K562 (cell line): Measurements from ENCODE around the gene ZNF672. TPM values are rescaled to one million over a fixed set of nuclear protein-coding genes. Genes with fewer than 3 reads are reported as not detected.

Source experiments
- BRF1 ChIP-seq: IDR thresholded peaks from 3 replicates; pipeline ENCODE4 v1.6.1; 2011; ENCODE audit warnings: borderline replicate concordance, mild to moderate bottlenecking; ENCODE audit not compliant: insufficient read length; ENCODE audit errors: extremely low read depth
- C11orf30 ChIP-seq: fragments of 450-650 bp; IDR thresholded peaks from 2 replicates; pipeline ENCODE4 v1.6.1; 2016; ENCODE audit warnings: low read depth, mild to moderate bottlenecking
- CHD4 ChIP-seq: fragments of 200-600 bp; sonication (generic); IDR thresholded peaks from 3 replicates; pipeline ENCODE4 v1.6.1; 2012; ENCODE audit warnings: low read depth, mild to moderate bottlenecking, mixed read lengths, low read length, inconsistent platforms; ENCODE audit not compliant: insufficient read depth, insufficient replicate concordance, poor library complexity, severe bottlenecking
- ESRRB ChIP-seq: fragments of 250-450 bp; sonication (Bioruptor Pico); IDR thresholded peaks from 2 replicates; pipeline ENCODE4 v1.5.0; 2020; ENCODE audit warnings: mild to moderate bottlenecking, moderate library complexity, borderline replicate concordance
- ETV5 ChIP-seq: sonication (generic); formaldehyde crosslinking; IDR thresholded peaks from 2 replicates; pipeline ENCODE4 v1.4.0; 2020; ENCODE audit warnings: low read depth, mild to moderate bottlenecking, missing genetic modification reagents
- GTF2F1 ChIP-seq: IDR thresholded peaks from 2 replicates; pipeline ENCODE4 v1.6.1; 2011; ENCODE audit warnings: low read depth, low read length, improper control_type of control experiment
- HIVEP1 ChIP-seq: fragments of 250-450 bp; sonication (Bioruptor Pico); IDR thresholded peaks from 2 replicates; pipeline ENCODE4 v1.4.0; 2020; ENCODE audit warnings: mild to moderate bottlenecking
- MAZ ChIP-seq, 2 experiments: fragments of 450-650 bp in 1 of 2; sonication (generic) in 1 of 2; formaldehyde crosslinking; IDR thresholded peaks in 1 of 2; conservative IDR thresholded peaks in 1 of 2; 2 replicates each; pipeline versions ENCODE4 v1.4.0 to v1.5.0; 2020; ENCODE audit warnings: mild to moderate bottlenecking in 1 of 2, missing genetic modification reagents in 1 of 2
- MBD1 ChIP-seq: fragments of 250-450 bp; sonication (Bioruptor Pico); IDR thresholded peaks from 2 replicates; pipeline ENCODE4 v1.8.0; 2022; ENCODE audit warnings: inconsistent platforms
- MCM2 ChIP-seq: fragments of 450-650 bp; IDR thresholded peaks from 2 replicates; pipeline ENCODE4 v1.6.1; 2017; ENCODE audit warnings: low read depth, mild to moderate bottlenecking
- MCM5 ChIP-seq: fragments of 450-650 bp; IDR thresholded peaks from 2 replicates; pipeline ENCODE4 v1.6.1; 2016; ENCODE audit warnings: low read depth
- MTA1 ChIP-seq: fragments of 450-650 bp; IDR thresholded peaks from 2 replicates; pipeline ENCODE4 v1.6.1; 2017; ENCODE audit warnings: borderline replicate concordance
- NCOA6 ChIP-seq: fragments of 450-650 bp; IDR thresholded peaks from 2 replicates; pipeline ENCODE4 v1.6.1; 2017; ENCODE audit warnings: mild to moderate bottlenecking
- PYGO2 ChIP-seq: fragments of 450-650 bp; IDR thresholded peaks from 2 replicates; pipeline ENCODE4 v1.6.1; 2016; ENCODE audit warnings: mild to moderate bottlenecking, missing genetic modification characterization, moderate library complexity, missing compliant biosample characterization
- RFX7 ChIP-seq: fragments of 250-450 bp; sonication (Bioruptor Pico); IDR thresholded peaks from 2 replicates; pipeline ENCODE4 v1.5.1; 2021; ENCODE audit warnings: mild to moderate bottlenecking
- STAT5A ChIP-seq: IDR thresholded peaks from 2 replicates; pipeline ENCODE4 v1.6.1; 2012; ENCODE audit warnings: low read length, inconsistent platforms, borderline replicate concordance
- TAL1 ChIP-seq: fragments of 450-650 bp; IDR thresholded peaks from 2 replicates; pipeline ENCODE4 v1.6.1; 2016; ENCODE audit warnings: mild to moderate bottlenecking
- ZC3H11A ChIP-seq: IDR thresholded peaks from 2 replicates; pipeline ENCODE4 v1.6.1; 2012; ENCODE audit warnings: low read depth, low read length, improper control_type of control experiment
- ZNF133 ChIP-seq: fragments of 250-450 bp; sonication (Bioruptor Pico); IDR thresholded peaks from 2 replicates; pipeline ENCODE4 v1.4.0; 2020; ENCODE audit warnings: mild to moderate bottlenecking
- ZNF224 ChIP-seq: sonication (generic); formaldehyde crosslinking; IDR thresholded peaks from 2 replicates; pipeline ENCODE4 v1.8.0; 2022; ENCODE audit warnings: mild to moderate bottlenecking, missing genetic modification reagents
- ZNF639 ChIP-seq, 2 experiments: fragments of 200-800 bp in 1 of 2; sonication (Bioruptor generic) in 1 of 2; sonication (generic) in 1 of 2; formaldehyde crosslinking in 1 of 2; IDR thresholded peaks in 1 of 2; conservative IDR thresholded peaks in 1 of 2; 2 replicates each; pipeline versions ENCODE4 v1.5.0 to v1.6.1; 2016 to 2020; ENCODE audit warnings: missing compliant biosample characterization in 1 of 2, missing genetic modification characterization in 1 of 2, missing genetic modification reagents in 1 of 2
- ZNF668 ChIP-seq: fragments of 250-450 bp; sonication (Bioruptor Pico); IDR thresholded peaks from 2 replicates; pipeline ENCODE4 v1.8.0; 2022; ENCODE audit warnings: mild to moderate bottlenecking, inconsistent platforms
- ZNF785 ChIP-seq: fragments of 250-450 bp; sonication (Bioruptor Pico); IDR thresholded peaks from 2 replicates; pipeline ENCODE4 v1.4.0; 2020; ENCODE audit warnings: mild to moderate bottlenecking
- polyA plus RNA-seq, 8 experiments: library from polyadenylated mRNA; depleted of rRNA in 4 of 8; stranded (reverse) in 5 of 8; unstranded in 3 of 8; fragments of >200 nt; fragmentation: Nextera tagmentation in 2 of 8; fragmentation: Illumina TruSeq in 1 of 8; extraction: Ambion mirVana in 2 of 8; extraction: Trizol in 1 of 8; gene quantifications; 2 replicates each; pipeline versions ENCODE4 v1.2.1 to v1.2.3, GENCODE V29; 2011 to 2014; ENCODE audit warnings: inconsistent platforms in 1 of 8, missing spikeins in 1 of 8
- total RNA-seq, 7 experiments: library from RNA; depleted of rRNA in 6 of 7; stranded (reverse); fragments of >200 nt in 6 of 7; fragmentation: Illumina TruSeq in 2 of 7; extraction: Trizol in 2 of 7; gene quantifications; 2 replicates each; pipeline versions ENCODE4 v1.2.1 to v1.2.3, GENCODE V29; 2011 to 2021; ENCODE audit warnings: low replicate concordance in 1 of 7
- TF ChIP-seq, protein P1 (sequence below): sonication (generic); formaldehyde crosslinking; IDR thresholded peaks from 2 replicates; pipeline ENCODE4 v1.8.1; 2023; ENCODE audit warnings: mild to moderate bottlenecking, missing genetic modification reagents, moderate library complexity
- TF ChIP-seq, protein P2 (sequence below): fragments of 450-650 bp; conservative IDR thresholded peaks from 2 replicates; pipeline ENCODE4 v1.6.1; 2016; ENCODE audit warnings: missing genetic modification characterization, low read depth, mild to moderate bottlenecking, control low read depth, missing compliant biosample characterization

Gene ZNF672
- total and polyA plus RNA-seq, 9 of the 15 experiments (the other 6 are each of a cell fraction or from before 2014, with no cell fraction given) = 1.9 to 57.9 (median 24.1) TPM

DNA sequence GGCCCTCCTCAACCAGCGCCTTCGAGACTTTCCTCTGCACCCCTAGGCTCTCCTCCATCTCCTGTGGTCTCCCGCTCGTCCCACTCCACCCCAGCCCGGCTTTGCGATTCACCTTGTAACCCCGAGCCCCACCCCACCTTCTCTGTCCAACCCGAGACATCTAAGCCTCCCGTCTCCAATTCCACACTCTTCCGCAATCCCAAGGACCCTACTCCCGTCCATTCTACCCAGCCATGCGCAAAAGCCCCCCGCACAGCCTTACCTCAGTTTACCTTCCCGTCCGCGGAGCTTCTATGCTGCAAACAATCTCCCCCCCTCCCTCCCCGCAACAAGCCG is 12.5 kb upstream of the ZNF672 start (continued):
- TF ChIP-seq MBD1 (CRISPR knock-in tag) (no peak), ZNF133 (no peak), PYGO2 (no peak), ZNF785 (CRISPR knock-in tag) (no peak), MCM5 (no peak), GTF2F1 (no peak), MTA1 (0 out of 2 replicates have a peak, but pooled peaks have one; percentile 17), RFX7 (CRISPR knock-in tag) (no peak), ZNF639 (CRISPR knock-in tag; conservative IDR thresholded peaks at IDR 0.05 in 1 of 2, IDR thresholded peaks at IDR 0.05 in 1 of 2) (no peak), CHD4 (no peak), MAZ (CRISPR knock-in tag; conservative IDR thresholded peaks at IDR 0.05 in 1 of 2, IDR thresholded peaks at IDR 0.05 in 1 of 2) (no peak), ETV5 (CRISPR knock-in tag) (no peak), BRF1 (no peak), HIVEP1 (CRISPR knock-in tag) (0 out of 2 replicates have a peak, but pooled peaks have one; percentile 14), MCM2 (no peak), C11orf30 (no peak), STAT5A (no peak), TAL1 (no peak), NCOA6 (no peak), ESRRB (CRISPR knock-in tag) (no peak), ZNF668 (CRISPR knock-in tag) (no peak), ZNF224 (CRISPR knock-in tag) (no peak), ZC3H11A (no peak)
- TF ChIP-seq, protein P1, sequence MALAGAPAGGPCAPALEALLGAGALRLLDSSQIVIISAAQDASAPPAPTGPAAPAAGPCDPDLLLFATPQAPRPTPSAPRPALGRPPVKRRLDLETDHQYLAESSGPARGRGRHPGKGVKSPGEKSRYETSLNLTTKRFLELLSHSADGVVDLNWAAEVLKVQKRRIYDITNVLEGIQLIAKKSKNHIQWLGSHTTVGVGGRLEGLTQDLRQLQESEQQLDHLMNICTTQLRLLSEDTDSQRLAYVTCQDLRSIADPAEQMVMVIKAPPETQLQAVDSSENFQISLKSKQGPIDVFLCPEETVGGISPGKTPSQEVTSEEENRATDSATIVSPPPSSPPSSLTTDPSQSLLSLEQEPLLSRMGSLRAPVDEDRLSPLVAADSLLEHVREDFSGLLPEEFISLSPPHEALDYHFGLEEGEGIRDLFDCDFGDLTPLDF (CRISPR knock-in tag) = no peak
- TF ChIP-seq, protein P2, sequence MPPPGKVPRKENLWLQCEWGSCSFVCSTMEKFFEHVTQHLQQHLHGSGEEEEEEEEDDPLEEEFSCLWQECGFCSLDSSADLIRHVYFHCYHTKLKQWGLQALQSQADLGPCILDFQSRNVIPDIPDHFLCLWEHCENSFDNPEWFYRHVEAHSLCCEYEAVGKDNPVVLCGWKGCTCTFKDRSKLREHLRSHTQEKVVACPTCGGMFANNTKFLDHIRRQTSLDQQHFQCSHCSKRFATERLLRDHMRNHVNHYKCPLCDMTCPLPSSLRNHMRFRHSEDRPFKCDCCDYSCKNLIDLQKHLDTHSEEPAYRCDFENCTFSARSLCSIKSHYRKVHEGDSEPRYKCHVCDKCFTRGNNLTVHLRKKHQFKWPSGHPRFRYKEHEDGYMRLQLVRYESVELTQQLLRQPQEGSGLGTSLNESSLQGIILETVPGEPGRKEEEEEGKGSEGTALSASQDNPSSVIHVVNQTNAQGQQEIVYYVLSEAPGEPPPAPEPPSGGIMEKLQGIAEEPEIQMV (tag) = no peak
